GM23248 (cell line): ENCODE data around the gene DARS2. TPM values are rescaled to one million over a fixed set of nuclear protein-coding genes. Genes with fewer than 3 reads are reported as not detected.

ENCODE experiments used
- DNase-seq: peaks from one replicate; pipeline ENCODE4 v3.0.0-alpha.2; 2015
- H2AFZ ChIP-seq: fragments of 200-600 bp; sonication (generic); 2 replicates; pipeline ENCODE4 v1.6.1; 2016; ENCODE audit warnings: antibody characterized with exemption
- H3F3A ChIP-seq: fragments of 200-600 bp; sonication (generic); 2 replicates; pipeline ENCODE4 v1.6.1; 2016; ENCODE audit warnings: mild to moderate bottlenecking, antibody characterized with exemption, mixed run types; ENCODE audit not compliant: insufficient read depth
- H3K27ac ChIP-seq: fragments of 200-600 bp; sonication (generic); 2 replicates; pipeline ENCODE4 v1.5.1; 2016; ENCODE audit warnings: mild to moderate bottlenecking
- H3K27me3 ChIP-seq: fragments of 200-600 bp; sonication (generic); replicated peaks from 2 replicates; pipeline ENCODE4 v1.6.1; 2016; ENCODE audit warnings: mild to moderate bottlenecking; ENCODE audit not compliant: insufficient read depth
- H3K36me3 ChIP-seq: fragments of 200-600 bp; sonication (generic); 2 replicates; pipeline ENCODE4 v1.6.1; 2016; ENCODE audit warnings: low read depth, mild to moderate bottlenecking
- H3K4me1 ChIP-seq: fragments of 200-600 bp; sonication (generic); 2 replicates; pipeline ENCODE4 v1.6.1; 2016; ENCODE audit warnings: mild to moderate bottlenecking; ENCODE audit not compliant: insufficient read depth
- H3K4me2 ChIP-seq: fragments of 200-600 bp; sonication (generic); one replicate; pipeline ENCODE4 v1.6.1; 2016; ENCODE audit warnings: mild to moderate bottlenecking; ENCODE audit not compliant: unreplicated experiment
- H3K4me3 ChIP-seq: fragments of 200-600 bp; sonication (generic); 2 replicates; pipeline ENCODE4 v1.5.1; 2016; ENCODE audit warnings: mild to moderate bottlenecking
- H3K79me2 ChIP-seq: fragments of 200-600 bp; sonication (generic); 2 replicates; pipeline ENCODE4 v1.6.1; 2016; ENCODE audit warnings: mild to moderate bottlenecking; ENCODE audit not compliant: insufficient read depth
- H3K9ac ChIP-seq: fragments of 200-600 bp; sonication (generic); 2 replicates; pipeline ENCODE4 v1.6.1; 2016; ENCODE audit warnings: mild to moderate bottlenecking
- H3K9me2 ChIP-seq: fragments of 200-600 bp; sonication (generic); 2 replicates; pipeline ENCODE4 v1.6.1; 2016; ENCODE audit warnings: mixed run types, mild to moderate bottlenecking, moderate library complexity; ENCODE audit not compliant: insufficient read depth
- H3K9me3 ChIP-seq: fragments of 200-600 bp; sonication (generic); one replicate; pipeline ENCODE4 v1.6.1; 2017; ENCODE audit warnings: low read depth
- H4K20me1 ChIP-seq: fragments of 200-600 bp; sonication (generic); 2 replicates; pipeline ENCODE4 v1.6.0; 2016; ENCODE audit not compliant: insufficient read depth
- EZH2 ChIP-seq: fragments of 200-600 bp; sonication (generic); IDR thresholded peaks from 2 replicates; pipeline ENCODE4 v1.6.1; 2018; ENCODE audit warnings: antibody characterized with exemption, mild to moderate bottlenecking; ENCODE audit not compliant: insufficient read depth, poor library complexity, severe bottlenecking
- EZH2phosphoT487 ChIP-seq: fragments of 200-600 bp; sonication (generic); IDR thresholded peaks from 2 replicates; pipeline ENCODE4 v1.6.1; 2018; ENCODE audit warnings: antibody characterized with exemption, moderate library complexity, mild to moderate bottlenecking, low read depth; ENCODE audit not compliant: insufficient read depth
- WGBS, 2 experiments: methylation state at CpG; one replicate each; pipeline ENCODE4 v1.1.6; 2015 to 2017; ENCODE audit warnings: low lambda C conversion rate in 2 of 2, low coverage in 1 of 2; ENCODE audit errors: missing lambda C conversion rate in 2 of 2; 5-methylcytosine and 5-hydroxymethylcytosine counted together
- in situ Hi-C: fragments of 300-500 bp; cut with MboI; formaldehyde crosslinking; loops from 2 replicates; pipeline ENCODE4 v1.15.0; 2020
- polyA plus RNA-seq: library from polyadenylated mRNA; unstranded; fragments of >200 nt; fragmentation: Nextera tagmentation; extraction: Ambion mirVana; gene quantifications from 2 replicates; pipeline ENCODE4 v1.2.1, GENCODE V29; 2016
- total RNA-seq: library from RNA; depleted of rRNA; stranded (reverse); fragments of >200 nt; shearing (Covaris generic); gene quantifications from 2 replicates; pipeline ENCODE4 v1.2.3, GENCODE V29; 2014

DARS2 gene
- total and polyA plus RNA-seq, 2 experiments from 2014 or later: 11.0 to 14.5 TPM

GRCh38 chr1:173862769-173863223, 38.3 kb downstream of the DARS2 start:
- no peaks in the 10 kb centered on the region for H3K9me2 ChIP-seq
- TF ChIP-seq EZH2phosphoT487: no peak
- no peak for TF ChIP-seq EZH2
- no peak overlapping the region for H3K4me3 ChIP-seq
- 67 to 71% methylated on average over 8 of the region's 8 CpGs for WGBS, 2 experiments
- H2AFZ ChIP-seq: no peak overlapping the region
- peak; percentile 12 for DNase-seq
- peaks cover 19% of the 10 kb centered on the region for H4K20me1 ChIP-seq
- no peaks in the 10 kb centered on the region for H3K27me3 ChIP-seq
- peaks cover 51% of the 10 kb centered on the region for H3K36me3 ChIP-seq
- in situ Hi-C loops: no loop called here
- peak overlapping the region; percentile 85; the same call in 1 of the 2 replicates for H3K27ac ChIP-seq
- no peak overlapping the region for H3K4me2 ChIP-seq
- peaks cover 29% of the 10 kb centered on the region for H3K79me2 ChIP-seq
- H3F3A ChIP-seq: peaks cover 82% of the 10 kb centered on the region
- H3K4me1 ChIP-seq: peaks cover 16% of the 10 kb centered on the region; the same call in 1 of the 2 replicates
- no peak overlapping the region for H3K9ac ChIP-seq
- no peaks in the 10 kb centered on the region for H3K9me3 ChIP-seq

DNA sequence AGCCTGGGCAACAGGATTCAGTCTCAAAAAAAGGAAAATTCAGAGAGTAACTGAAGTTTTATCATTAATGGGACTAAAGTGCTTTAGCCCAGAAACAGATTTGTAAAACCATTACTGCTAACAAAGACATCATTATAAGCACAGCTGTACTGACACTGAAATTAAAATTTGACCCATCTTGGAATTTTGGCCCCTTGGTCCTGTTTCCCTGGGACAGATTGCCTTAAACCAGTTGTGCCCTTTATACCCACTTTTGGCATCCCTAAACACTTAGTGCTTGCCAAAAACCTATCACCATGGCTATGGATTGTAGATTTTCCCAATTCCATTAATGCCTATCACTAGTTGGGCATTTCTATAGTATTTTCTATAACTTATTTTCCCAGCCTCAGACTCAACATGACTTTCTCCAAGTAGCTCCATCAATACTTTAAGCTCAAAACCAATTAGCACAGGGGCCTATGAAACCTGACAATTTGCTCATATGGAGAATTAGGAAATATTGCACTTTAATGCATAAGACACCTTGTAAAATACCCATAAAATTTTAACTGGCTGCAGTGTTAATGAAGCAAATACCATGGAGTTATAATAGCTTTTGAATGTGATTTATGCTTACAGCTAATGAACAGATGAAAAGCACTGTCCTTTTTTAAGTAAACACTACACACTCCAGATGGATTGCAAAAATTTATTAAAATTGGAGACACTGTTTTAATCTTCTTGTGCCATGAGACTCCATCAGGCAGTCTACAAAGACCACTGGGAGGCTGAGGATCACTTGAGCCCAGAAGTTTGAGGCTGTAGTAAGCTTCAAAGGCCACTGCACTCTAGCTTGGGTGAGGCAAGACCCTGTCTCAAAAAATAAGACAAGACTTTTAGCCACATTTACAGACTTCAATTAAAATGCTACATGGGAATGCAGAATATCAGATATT, 39.0 kb downstream of the DARS2 start:
- Histone ChIP-seq H3F3A (peaks cover 77% of the 10 kb centered on the region), H3K36me3 (peaks cover 48% of the 10 kb centered on the region), H3K79me2 (peaks cover 29% of the 10 kb centered on the region), H3K4me2 (peak overlapping the region; percentile 4), H2AFZ (no peak overlapping the region), H3K9ac (peak overlapping the region; percentile 94), H3K9me2 (no peaks in the 10 kb centered on the region), H3K27me3 (no peaks in the 10 kb centered on the region), H3K9me3 (no peaks in the 10 kb centered on the region), H4K20me1 (peaks cover 19% of the 10 kb centered on the region), H3K4me1 (peaks cover 16% of the 10 kb centered on the region; the same call in 1 of the 2 replicates), H3K27ac (peak overlapping the region; percentile 85), H3K4me3 (no peak overlapping the region; the same call in 1 of the 2 replicates)
- TF ChIP-seq EZH2phosphoT487 (no peak), EZH2 (no peak)
- in situ Hi-C loops: no loop called here
- DNase-seq: no peak

DNA sequence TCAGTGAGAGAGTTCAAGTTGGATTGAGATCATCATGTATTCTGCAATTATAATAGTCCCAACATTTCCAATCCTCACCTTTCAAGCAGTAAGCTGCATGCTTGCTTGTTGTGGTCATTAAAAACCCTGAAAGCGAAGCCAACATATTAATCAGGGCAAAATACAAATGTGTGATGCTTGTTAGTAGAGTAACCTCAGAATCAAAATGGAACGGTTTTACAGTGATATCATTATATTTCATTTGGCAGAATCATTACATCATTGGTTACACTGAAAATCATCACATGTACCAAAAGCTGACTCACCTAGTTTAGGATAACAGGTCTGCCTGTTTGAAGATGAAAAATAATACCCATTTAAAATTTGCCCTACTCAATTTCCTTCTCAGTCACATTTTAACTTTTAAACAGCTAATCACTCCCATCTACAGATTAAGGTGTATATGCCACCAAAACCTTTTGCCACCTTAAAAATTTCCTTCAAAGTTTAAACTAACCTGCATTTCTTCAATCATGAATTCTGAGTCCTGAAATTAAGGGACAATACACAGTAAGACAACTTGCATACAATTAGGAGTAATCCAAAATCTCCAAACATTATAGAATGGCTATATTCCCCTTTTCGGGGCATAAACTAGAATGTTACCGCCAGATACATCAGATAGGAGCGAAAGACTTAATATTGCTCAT, 39.9 kb downstream of the DARS2 start:
- peak overlapping the region; percentile 98 for H3K4me2 ChIP-seq
- TF ChIP-seq EZH2phosphoT487: no peak
- peak overlapping the region; percentile 93 for H3K4me3 ChIP-seq
- no peaks in the 10 kb centered on the region for H3K9me2 ChIP-seq
- H3K27ac ChIP-seq: peak overlapping the region; percentile 85
- H3K36me3 ChIP-seq: peaks cover 48% of the 10 kb centered on the region
- no peaks in the 10 kb centered on the region for H3K27me3 ChIP-seq
- peak; percentile 57 for DNase-seq
- H3F3A ChIP-seq: peaks cover 84% of the 10 kb centered on the region
- no peaks in the 10 kb centered on the region for H3K9me3 ChIP-seq
- peak overlapping the region; percentile 94 for H3K9ac ChIP-seq
- WGBS, 2 experiments: 80 to 81% methylated on average over 5 of the region's 5 CpGs
- no peak overlapping the region for H2AFZ ChIP-seq
- peaks cover 22% of the 10 kb centered on the region; the same call in 1 of the 2 replicates for H3K4me1 ChIP-seq
- in situ Hi-C loops: no loop called here
- H3K79me2 ChIP-seq: peaks cover 29% of the 10 kb centered on the region
- H4K20me1 ChIP-seq: peaks cover 19% of the 10 kb centered on the region

DNA sequence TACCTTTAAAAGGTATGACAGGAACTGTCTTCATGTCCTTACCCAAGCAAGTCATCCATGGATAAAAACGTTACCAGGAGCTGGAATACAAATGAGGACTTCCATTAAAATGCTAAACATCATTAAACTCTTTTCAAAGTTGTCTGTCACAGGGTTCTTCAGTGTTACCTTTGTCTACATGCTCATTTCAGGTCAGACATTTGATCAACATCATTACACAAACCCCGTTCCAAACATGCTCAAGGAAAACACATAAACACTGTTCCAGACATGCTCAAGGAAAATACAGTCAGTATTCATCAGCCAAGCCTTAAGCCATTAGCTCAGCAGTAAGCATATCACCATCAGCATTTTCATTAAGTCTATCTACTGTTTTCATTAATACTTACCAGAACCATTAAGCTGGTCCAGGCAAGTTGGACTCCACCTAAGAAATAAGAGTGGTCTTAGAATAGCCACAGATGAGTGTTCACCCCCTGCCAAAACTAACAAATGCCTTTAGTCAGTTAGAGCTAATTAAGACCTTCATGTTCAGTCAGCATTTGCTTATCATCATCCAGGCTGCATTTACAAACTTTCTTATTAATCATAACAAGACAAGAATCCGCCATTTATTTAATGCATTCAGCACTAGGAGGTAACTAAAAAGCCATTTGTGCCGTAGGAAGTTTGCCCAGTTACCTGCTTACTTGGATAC, 41.1 kb downstream of the DARS2 start:
- H3K9me3 ChIP-seq: no peaks in the 10 kb centered on the region
- H3K27me3 ChIP-seq: no peaks in the 10 kb centered on the region
- WGBS, 2 experiments: 49 to 55% methylated on average over 4 of the region's 4 CpGs
- peaks cover 81% of the 10 kb centered on the region for H3F3A ChIP-seq
- H2AFZ ChIP-seq: no peak overlapping the region
- peak overlapping the region; percentile 98 for H3K4me2 ChIP-seq
- H3K4me1 ChIP-seq: peaks cover 26% of the 10 kb centered on the region; the same call in 1 of the 2 replicates
- H3K9ac ChIP-seq: peak overlapping the region; percentile 94
- DNase-seq: peak; percentile 24
- peaks cover 29% of the 10 kb centered on the region for H3K79me2 ChIP-seq
- TF ChIP-seq EZH2 (no peak), EZH2phosphoT487 (no peak)
- peaks cover 48% of the 10 kb centered on the region for H3K36me3 ChIP-seq
- H4K20me1 ChIP-seq: peaks cover 19% of the 10 kb centered on the region
- in situ Hi-C loops: no loop called here
- peak overlapping the region; percentile 93 for H3K4me3 ChIP-seq
- H3K9me2 ChIP-seq: no peaks in the 10 kb centered on the region
- peak overlapping the region; percentile 85 for H3K27ac ChIP-seq
